ENCODE measurements around the gene CLIP4.

DNA sequence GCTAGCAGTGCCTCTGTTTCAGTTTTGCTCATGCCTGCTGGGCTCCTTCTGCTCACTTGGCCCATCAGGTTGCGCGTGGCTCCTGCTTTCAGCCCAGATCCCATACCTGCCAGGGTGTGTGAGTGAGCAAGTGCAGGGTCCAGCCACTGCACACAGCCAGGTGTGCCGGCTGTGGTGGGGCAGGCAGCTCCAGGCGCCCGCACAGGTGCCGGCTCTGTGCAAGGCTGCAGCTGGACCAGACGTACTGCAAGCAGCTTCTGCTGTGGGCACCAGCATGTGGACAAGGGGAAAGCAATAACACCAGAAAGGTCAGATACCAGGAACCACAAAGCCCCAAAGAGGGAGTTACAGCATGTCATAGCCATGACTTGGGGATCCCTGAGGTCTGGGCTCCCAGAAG lies 35.3 kb upstream of the CLIP4 start:
- TF ChIP-seq, protein P1, sequence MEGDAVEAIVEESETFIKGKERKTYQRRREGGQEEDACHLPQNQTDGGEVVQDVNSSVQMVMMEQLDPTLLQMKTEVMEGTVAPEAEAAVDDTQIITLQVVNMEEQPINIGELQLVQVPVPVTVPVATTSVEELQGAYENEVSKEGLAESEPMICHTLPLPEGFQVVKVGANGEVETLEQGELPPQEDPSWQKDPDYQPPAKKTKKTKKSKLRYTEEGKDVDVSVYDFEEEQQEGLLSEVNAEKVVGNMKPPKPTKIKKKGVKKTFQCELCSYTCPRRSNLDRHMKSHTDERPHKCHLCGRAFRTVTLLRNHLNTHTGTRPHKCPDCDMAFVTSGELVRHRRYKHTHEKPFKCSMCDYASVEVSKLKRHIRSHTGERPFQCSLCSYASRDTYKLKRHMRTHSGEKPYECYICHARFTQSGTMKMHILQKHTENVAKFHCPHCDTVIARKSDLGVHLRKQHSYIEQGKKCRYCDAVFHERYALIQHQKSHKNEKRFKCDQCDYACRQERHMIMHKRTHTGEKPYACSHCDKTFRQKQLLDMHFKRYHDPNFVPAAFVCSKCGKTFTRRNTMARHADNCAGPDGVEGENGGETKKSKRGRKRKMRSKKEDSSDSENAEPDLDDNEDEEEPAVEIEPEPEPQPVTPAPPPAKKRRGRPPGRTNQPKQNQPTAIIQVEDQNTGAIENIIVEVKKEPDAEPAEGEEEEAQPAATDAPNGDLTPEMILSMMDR (IDR thresholded peaks at IDR 0.05), result no peak
- TF ChIP-seq EP300 (IDR thresholded peaks at IDR 0.05) (no peak), POLR2A (IDR thresholded peaks at IDR 0.05) (no peak)

Data from ovary (tissue), 3 donors.